NCI-H187 (cell line): ENCODE measurements around the gene ST6GALNAC5.
A peak's percentile ranks its signal among the peaks of the same experiment; 100 is the strongest.
"Not testable (repeated sequence)": the region's sequence is repeated elsewhere in the genome, so short reads cannot be mapped to it uniquely, and the experiment has no call there.

Experiments used
- DNase-seq, 2 experiments: peaks; one replicate each; lab custom pipeline; 2025; lab: John Stamatoyannopoulos, UW

ST6GALNAC5 gene

DNA sequence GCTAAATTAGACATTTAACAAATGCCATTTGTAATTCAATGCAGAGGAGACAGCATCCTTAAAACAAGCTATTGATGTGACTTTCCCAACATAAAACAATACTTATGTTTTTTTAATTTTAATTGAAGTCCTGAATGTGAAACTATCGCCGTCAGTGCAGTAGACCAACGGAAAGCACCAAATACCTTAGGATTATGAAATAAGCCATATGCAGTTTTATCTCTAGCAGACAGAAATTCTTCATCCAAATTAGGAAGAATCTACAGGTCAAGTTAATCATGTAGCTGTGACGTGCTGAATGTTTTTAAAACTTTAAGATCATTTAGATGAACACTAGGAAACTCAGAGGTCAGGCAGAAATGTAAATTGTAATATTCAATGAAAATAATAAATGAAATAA, 714 bp upstream of the ST6GALNAC5 start:
- DNase-seq: no peak

DNA sequence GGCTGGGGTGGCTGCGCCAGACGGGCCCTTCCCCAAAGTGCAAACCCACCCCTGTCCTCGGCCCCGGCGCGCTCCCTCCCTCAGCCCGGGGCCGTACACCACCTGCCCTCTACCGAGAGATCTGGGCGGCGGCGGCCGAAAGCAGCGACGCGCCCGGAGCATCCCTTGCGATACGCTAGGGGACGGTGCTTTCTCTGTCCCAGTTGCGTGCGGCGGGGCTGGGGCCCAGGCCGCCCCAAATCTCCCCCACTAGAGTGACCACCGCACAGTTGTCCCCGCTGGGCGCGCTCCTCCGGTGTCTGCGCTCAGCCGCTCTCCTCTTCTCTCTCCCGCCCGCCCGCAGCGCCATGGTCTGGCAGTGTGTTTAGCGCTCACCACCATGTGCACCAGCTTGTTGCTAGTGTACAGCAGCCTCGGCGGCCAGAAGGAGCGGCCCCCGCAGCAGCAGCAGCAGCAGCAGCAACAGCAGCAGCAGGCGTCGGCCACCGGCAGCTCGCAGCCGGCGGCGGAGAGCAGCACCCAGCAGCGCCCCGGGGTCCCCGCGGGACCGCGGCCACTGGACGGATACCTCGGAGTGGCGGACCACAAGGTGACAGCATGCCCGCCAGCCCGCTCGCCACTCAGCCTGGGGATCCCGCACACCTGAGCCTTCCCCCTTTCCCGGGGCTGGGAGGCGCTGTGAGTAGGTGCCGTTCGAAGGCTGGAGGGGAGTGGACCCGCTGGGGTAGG, 1.0 kb downstream of the ST6GALNAC5 start:
- DNase-seq: no peak

DNA sequence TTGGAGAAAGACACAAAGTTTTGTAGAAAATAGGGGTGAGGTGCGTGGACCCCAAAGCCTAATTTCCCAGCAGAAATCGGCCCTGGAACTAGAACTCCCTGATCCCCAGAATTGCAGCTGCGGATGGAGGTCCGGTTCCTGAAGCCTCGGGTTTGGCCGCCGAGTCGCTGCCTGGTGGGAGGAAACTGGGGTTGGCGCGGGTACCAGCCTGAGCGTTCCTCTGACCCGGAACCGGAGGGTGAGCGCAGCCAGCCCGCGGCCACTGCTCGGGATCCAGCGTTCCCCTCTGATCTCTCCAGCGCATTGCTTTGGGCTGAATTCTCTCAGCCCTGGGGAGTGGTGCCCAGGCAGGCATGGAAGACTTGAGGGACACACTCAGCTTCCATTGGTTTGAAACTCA, 1.6 kb downstream of the ST6GALNAC5 start:
- DNase-seq: no peak

DNA sequence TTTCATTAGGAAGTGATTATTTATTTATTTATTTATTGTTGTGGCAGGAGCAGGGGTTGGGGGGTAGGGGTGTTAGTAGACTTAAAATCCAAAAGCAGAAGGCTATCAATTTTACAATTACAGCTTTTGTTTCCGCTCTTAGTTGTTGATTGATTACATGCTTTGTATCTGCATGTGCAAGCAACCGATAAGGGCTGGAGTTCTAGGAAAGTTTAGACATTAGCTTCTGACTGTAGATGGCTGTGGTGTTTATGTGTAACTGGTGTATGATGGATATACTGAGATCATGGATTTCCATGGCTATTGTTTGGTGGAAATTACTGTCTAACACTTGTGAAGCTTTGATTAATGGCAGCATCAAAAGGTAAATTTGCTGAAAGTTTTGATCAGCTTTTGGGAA, 2.8 kb downstream of the ST6GALNAC5 start:
- DNase-seq: no peak

DNA sequence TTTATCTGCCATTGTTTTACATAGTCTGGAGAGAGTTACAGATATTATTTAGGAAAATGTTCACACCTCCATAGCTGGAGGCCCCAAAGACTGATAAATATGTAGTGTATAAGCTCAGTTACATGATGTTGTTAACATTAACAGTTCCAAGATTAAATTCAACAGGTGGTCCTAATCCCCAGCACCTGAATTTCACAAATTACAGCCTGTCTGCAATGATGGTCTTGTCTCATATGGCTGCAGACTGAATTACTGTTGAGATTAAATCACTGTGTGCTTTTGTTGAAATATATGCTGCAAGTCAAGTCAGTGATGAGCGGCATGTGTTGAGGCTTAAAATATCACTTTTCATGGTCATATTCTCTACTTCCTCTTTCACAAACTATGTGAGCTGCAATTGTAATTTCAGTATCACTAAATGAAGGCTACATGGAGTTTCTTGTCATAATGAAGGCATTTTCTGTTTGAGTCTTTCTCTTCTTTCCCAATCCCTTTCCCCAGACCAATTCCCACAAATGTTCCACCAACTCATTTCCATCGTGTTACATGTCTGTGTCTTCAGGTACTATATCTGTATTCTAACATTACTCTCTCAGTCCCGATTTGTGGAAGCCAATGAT, 4.2 kb downstream of the ST6GALNAC5 start:
- no peak for DNase-seq

DNA sequence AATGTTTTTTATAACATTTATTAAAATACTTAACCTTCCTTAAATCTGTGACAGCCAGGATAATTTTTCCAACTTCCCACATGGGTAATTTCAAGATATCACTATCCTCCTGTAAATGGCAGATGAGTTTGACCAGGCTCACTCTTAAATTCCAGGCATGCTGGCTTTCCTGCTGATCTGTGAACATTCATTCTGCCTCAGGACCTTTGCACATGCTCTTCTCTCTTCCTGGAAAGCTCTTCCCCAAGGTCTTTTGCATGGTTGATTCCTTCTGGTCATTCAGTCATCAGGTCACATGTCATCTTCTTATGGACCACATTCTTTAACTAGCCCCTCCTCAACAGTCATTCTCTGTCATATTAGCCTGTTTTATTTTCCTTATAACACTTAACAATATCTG, 5.7 kb downstream of the ST6GALNAC5 start:
- DNase-seq: no peak

DNA sequence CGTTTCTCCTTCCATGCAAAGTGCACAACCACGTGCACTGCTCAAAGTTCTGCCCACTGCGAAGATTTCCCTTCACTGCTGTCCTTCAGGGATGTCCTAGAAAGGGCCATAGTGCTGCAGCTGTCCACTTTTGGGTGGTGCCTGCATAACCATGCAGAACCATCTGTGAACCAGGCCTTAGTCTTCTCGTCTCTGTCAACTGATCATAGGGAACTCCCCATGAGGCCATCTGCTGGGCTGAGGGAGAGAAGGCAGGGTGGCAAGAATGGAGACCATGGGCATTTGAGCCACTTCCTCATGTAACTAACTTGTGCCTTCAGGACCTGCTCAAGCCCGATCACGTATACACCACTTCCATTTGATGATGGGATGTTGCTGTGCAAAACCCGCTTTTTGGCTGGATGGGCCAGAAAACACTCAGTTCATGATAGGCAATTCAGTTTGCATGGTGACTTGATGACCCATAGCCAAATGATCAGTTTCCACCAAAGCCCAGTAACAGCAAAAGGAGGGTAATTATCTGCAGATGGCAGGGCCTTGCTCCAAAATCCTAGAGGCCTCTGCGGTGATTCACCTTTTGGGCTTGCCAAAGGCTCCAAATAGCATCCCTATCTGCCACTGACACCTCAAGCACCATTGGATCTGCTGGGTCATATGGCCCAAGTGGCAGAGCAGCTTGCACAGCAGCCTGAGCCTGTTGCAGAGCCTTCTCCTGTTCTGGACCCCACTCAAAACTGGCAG, 9.5 kb downstream of the ST6GALNAC5 start:
- DNase-seq: no peak

DNA sequence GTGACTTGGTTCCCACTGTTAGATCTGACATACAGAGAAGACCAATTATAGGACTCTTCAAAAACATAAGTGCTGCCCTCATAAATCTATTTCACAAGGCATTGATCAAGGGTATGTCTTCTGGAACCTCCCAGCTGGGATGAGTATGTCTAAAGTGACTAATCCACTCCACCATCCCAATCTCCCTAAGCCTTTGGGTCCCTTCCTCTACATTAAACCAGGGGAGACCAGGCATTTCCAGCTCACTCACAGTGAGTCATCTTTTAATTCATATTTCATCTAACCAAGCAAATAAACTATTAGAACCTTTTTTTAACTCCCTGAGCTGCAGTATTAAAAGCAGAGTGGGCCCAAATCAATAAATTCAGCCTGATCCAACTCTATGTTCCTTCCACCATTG, 11.7 kb downstream of the ST6GALNAC5 start:
- not testable (repeated sequence) for DNase-seq

DNA sequence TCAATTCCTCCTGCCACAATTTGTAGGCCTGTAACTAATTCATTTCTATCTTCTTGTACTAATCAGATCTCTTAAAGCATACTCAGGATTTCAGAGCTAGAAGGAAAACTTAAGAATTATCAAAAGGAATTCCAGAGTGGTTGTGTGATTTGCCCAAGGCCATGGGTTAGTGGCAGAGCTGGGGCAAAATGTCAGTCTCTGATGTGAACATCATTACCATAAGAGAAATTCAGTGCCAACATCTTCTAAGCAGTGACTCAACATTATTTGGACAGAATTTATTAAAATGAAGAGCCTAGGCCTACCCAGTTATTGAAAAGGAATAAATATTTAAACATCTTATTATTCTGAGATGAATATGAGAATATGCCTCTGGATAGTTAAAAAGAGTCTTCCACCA, 14.5 kb downstream of the ST6GALNAC5 start:
- no peak for DNase-seq

DNA sequence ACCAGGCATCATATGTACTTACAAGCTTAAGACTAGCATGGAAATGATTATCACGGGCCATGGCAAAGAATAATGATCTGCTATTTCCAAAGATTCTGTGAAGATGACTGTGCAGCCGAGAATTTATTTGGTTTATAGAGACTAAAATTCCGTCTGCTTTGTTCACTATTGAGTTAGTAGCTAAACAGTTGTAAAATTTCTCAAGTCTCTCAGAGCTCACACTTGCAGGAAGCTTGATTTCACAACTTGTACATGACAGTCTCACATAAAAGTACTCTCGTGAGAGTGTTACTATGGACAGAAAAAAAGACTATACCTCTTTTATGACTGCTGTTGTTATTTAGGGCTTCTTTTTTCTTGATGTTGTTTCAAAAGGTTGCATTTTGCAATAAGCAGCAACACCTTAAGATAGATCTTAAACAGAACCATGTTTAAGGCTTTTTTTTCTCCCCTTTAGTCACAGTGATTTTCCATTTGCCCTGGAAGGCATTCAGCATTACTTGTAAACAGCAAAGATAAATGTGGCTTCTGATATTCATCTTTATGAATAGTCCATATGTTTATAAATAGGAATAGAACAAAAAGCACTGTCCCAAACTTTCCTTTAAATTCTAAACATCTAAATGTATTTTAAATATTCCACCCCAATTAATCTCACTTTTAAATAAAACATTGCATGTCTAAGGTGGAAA, 24.8 kb downstream of the ST6GALNAC5 start:
- no peak for DNase-seq

DNA sequence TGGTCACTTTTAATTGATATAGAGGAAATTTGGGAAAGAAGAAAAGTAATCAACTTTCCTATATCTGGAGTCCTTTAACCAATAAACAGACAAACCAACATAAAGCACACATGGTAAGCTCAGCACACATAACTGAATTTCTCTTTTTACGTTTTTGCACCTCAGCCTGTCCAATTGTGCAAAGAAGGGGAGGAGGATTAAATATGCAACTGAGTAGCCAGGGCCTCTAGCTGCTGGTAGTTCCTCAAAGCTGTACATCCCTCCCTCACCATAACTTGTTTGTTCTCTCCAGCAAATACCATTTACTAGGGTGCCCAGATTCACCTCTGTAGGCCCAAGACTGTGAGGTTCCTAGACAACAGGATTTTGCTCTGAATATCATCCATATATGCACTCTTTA, 25.4 kb downstream of the ST6GALNAC5 start:
- DNase-seq: no peak

DNA sequence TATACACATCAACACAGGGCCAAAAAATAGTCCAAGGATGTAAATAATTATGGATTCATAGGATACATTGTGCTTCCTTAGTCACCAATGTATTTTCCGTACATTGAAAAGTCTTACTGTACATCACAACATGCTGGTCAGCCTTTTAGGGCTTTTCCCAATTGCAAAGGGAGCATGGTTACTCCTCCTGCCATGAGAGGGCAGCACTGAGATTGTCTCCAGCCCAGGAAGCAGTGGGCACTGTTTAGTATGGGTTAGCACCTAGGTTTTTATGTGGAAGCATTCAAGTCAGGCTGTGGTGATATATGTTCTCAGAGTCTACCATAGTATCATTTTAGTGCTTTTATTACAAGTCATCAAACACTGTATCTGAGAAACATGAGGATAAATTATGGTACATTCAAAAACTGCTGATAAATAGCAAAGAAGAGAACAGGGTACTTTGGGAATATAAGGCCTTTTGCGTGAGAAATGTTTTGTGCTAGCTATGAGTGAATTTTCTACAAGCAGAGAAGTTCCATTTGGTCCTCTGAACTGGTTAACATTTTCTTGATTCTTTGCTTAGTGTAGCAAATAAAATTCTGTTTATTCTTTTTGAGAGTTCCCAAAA, 34.0 kb downstream of the ST6GALNAC5 start:
- DNase-seq: peak in 1 of 2 experiments; percentile 2

DNA sequence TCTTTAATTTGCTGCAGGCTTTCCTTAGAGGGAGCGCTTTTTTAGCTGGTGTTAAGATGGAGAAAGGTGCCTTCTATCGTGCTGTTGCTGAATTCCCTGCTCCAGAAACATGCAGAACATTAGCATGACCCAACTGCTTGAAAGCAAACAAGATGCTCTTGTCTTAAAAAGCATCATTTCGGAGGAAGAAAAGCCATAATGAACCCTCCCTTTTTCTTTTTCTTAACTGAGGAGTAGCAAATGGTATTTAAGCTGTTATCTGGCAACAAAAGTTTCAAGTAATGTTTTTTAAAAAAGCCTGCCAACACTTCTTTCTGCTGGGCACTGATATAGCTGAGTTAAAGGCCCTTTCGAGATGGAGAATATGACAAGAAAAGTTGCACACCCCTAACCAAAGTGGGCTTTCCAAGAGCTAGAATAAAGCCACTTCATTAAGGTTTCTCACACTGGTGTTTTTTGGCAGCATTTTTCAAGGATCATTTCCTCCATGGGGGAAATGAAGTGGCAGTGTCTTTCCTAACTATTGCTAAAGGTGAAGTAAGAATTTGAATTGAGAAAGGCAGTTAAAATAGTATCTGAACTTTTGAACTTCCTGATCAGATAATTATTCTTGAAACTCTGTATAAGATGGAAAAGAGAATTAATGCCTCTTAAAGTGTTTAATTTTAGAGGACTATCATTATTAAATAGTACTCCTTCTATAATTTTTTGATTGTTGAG, 38.8 kb downstream of the ST6GALNAC5 start:
- DNase-seq: no peak

DNA sequence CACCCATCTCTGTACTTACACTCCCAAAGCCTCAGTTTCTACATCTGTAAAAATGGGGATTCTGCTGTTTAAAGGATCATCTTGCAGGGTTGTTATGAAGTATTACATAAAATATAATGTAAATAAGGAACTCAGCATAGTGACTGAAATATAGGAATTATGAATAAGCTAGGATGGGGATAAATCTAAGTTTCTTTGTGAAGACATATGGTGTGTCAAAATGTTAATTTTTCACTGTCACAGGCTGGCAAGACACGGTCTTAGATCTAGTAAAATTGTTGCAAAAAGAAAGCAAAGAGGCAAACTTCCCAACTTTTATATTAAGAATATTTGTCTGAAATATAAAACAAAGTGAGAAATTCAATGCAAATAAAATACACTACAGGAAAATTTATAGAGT, 42.0 kb downstream of the ST6GALNAC5 start:
- DNase-seq: no peak

DNA sequence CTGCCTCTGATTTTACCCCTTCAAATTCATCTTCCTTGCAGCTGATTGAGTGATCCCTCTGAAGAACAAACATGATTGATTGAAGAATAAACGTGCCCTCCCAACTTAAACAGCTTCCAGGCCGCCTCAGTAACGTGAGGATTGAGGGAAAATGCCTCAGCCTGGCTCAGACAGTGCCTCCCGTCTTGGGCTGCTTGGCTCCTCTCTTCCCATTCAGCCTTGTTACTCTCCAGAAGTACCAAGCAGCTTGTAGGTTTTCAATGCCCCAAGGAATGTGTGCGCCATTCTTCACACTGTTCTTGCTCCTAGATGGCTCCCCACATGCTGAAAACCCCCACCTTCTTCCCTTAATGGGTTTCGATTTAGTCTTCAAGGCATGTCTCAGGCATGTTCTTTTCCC, 51.8 kb downstream of the ST6GALNAC5 start:
- DNase-seq: no peak

DNA sequence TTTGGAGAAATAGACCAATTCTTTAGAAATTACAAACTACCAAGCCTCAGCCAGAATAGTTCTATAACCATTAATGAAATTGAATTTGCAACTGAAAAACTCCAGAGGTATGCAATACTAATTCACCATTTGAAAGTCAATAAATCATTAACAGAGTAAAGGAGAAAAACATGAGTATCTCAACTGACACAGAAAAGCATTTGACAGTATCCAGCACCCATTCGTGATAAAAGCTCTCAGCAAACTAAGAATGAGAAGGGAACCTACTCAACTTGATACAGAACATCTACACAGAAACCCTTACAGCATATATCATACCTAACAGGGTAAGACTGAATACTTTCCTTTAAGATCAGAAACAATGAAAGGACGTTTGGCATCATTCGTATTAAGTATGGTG, 54.3 kb downstream of the ST6GALNAC5 start:
- DNase-seq: no peak

DNA sequence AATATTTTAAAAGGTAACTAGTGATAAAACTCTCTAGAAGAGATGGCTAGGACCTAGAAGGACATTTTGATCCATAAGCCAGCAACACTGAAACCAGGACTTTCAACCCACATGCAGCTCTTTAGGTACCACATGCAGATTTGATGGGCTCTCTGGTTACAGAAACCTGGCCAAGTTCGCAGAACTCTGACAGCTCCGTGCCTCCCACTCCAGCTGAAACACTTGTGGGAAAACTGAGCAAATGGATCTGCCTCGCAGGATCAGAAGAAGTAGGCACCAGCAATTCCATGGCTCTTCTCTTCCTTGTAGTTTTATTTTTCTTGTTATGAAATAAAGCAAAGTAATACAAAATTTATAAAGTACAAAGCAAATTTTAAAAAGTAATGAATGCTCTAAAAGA, 58.5 kb downstream of the ST6GALNAC5 start:
- DNase-seq: no peak

DNA sequence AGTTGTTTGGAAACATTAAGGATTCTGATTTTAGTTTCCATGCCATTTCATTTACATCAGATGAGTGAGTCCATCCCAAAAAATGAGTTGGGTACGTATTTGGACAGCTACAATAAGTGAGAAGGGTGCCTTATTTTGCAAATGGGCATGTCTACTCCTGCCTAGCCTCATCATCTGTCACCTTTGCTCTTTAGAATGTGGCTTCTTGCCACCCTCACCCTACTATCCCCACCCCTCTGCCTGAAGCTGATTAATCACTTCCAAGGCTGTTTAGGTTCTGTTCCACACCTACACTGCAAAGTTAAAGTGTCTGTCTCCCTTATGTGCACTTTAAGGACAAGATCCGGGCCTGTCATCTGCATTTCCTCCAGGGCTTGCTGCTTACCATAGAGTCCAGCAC, 61.2 kb downstream of the ST6GALNAC5 start:
- no peak for DNase-seq

DNA sequence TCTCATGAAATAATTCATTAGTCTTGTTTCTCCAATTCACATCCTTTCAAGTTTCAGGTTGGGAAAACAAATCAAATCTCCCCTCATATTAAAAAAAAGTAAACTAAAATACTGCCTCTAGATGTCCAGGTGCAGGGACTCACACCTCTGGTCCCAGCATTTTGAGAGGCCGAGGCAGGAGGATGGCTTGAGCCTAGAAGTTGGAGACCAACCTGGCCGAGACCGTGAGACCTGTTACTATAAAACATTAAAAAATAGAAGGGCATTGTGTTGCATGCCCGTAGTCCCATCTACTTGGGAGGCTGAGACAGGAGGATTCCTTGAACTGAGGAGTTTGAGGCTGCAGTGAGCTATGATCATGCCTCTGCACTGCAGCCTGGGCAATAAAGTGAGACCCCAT, 61.9 kb downstream of the ST6GALNAC5 start:
- no peak for DNase-seq

DNA sequence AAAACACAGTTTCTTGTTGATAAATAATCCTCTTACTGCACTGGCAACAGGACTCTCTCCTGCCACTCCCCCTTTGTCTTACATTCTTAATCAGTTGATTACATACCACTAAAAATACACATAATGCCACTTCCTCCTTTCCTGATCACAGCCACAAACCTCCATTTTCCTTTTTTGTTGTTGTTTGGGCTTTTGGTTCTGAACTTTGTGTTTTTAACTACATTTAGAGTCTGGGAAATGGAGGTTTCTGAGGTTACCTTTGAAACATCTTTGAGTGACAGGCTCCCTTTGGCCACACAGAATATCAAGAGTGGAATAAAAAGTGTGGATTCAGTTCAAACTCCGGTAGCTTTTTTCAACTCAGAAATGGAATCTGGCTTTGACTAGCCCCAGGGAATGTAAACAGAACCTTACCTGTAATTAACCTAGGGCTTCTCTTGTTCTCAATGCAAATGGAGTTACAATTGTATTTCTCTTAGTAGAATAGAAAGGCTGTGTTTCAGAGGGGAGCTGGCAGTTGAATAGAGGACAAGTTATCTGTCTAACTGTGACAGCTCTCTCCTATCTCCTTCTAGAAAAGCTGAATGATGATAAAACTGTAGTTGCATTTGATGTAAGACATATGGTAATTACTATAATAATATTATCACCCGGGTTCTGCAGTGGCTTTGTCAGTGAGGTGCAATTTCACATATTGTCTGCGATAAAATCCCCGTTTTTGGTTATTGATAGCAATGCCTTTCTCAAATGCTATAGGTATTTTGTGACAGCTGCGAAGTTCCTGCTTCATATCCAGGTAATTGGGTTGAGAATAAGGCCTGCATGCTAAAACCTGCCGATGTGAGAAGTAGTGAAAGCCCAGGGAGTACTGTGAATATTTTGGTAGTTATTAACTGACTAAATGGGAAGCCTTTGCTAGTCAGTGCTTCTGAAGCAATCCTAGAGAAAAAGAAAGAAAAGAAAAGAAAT, 66.9 kb downstream of the ST6GALNAC5 start:
- no peak for DNase-seq
